NB4 (cell line): ENCODE data around the gene NOTCH1.

Experiments used
- DNase-seq: peaks from one replicate; pipeline ENCODE4 v3.0.0; 2010; ENCODE audit warnings: low read depth
- H3K4me3 ChIP-seq: one replicate; pipeline ENCODE4 v1.5.1; 2011; ENCODE audit warnings: mild to moderate bottlenecking, low read depth, low read length, moderate library complexity
- MYC ChIP-seq: IDR thresholded peaks from 2 replicates; pipeline ENCODE4 v1.6.1; 2011; ENCODE audit warnings: low read depth, low read length
- POLR2A ChIP-seq: IDR thresholded peaks from 2 replicates; pipeline ENCODE4 v1.6.1; 2011; ENCODE audit warnings: mild to moderate bottlenecking; ENCODE audit not compliant: insufficient read length; ENCODE audit errors: extremely low read depth
- TF ChIP-seq, protein P1 (sequence below): IDR thresholded peaks from 2 replicates; pipeline ENCODE4 v1.6.1; 2011; ENCODE audit warnings: low read depth, low read length
- TF ChIP-seq, protein P2 (sequence below): IDR thresholded peaks from one replicate; pipeline ENCODE4 v1.5.1; 2012; ENCODE audit warnings: low read depth, low read length

Gene NOTCH1

DNA sequence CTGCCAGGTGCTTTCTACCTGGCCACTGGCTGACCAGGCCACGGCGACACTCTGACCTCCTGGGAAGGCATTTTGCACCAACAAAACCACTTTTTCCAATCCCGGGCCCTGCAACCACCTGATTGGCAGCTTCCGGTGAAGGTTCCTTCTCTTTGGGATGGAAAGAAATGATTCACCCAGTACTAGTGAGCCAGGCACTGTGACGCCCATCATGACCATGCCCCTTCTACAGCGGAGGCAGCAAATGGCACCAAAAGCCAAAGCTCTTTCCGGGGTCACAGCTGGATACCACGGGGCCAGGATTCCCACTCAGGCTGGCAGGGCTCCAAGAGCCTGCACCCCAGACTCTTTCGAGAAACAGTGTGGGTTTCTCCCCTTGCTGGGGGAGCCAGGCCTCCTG lies 4.7 kb downstream of the NOTCH1 start:
- H3K4me3 ChIP-seq, result no peak overlapping the region
- TF ChIP-seq, protein P1, sequence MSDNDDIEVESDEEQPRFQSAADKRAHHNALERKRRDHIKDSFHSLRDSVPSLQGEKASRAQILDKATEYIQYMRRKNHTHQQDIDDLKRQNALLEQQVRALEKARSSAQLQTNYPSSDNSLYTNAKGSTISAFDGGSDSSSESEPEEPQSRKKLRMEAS, result no peak
- TF ChIP-seq, protein P2, sequence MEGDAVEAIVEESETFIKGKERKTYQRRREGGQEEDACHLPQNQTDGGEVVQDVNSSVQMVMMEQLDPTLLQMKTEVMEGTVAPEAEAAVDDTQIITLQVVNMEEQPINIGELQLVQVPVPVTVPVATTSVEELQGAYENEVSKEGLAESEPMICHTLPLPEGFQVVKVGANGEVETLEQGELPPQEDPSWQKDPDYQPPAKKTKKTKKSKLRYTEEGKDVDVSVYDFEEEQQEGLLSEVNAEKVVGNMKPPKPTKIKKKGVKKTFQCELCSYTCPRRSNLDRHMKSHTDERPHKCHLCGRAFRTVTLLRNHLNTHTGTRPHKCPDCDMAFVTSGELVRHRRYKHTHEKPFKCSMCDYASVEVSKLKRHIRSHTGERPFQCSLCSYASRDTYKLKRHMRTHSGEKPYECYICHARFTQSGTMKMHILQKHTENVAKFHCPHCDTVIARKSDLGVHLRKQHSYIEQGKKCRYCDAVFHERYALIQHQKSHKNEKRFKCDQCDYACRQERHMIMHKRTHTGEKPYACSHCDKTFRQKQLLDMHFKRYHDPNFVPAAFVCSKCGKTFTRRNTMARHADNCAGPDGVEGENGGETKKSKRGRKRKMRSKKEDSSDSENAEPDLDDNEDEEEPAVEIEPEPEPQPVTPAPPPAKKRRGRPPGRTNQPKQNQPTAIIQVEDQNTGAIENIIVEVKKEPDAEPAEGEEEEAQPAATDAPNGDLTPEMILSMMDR, result no peak
- TF ChIP-seq POLR2A (no peak), MYC (no peak)
- DNase-seq, result no peak

DNA sequence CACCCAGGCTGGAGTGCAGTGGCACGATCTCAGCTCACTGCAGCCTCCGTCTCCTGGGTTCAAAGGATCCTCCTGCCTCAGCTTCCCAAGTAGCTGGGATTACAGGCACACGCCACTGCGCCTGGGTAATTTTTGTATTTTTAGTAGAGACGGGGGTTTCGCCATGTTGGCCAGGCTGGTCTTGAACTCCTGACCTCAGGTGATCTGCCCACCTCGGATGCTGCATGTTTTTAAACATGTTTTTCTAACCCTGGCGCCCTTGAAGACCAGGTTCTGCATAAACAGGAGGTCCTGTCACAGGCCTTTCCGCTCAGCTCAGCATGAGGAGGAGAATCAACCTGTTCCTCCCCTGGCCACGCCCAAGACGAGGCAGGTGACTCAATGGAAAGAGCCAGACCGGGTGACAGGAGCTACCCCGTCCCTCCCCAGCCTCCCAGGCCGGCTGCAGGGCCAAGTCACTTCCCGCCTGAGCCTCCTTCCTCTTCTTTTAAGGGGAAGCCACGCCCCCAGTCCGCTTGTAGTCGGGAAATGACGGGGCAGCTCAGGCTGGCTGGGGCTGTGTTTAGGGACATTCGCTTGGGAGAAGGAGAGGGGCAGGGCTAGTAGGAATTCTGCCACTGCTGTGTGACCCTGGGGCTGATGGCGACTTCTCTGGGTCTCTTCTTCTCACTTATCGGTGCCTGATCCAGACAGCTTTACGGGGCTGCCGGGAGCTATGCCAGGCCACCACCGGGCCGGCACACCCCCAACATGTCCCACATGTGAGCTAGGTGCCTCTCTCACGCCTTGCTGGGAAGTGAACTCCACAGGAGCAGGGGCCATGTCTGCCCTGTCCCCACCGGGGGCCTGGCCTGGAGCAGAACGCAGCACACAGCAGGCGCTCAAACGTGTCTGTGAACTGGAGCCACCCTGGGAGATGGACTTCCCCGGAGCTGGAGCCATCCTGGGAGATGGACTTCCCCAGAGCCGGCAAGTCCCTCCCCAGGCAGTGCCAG lies 6.1 kb downstream of the NOTCH1 start:
- no peak overlapping the region for H3K4me3 ChIP-seq
- peak; percentile 75 for DNase-seq
- no peak for TF ChIP-seq POLR2A
- TF ChIP-seq, protein P1, result 0 out of 2 replicates have a peak, but pooled peaks have one; percentile 11

DNA sequence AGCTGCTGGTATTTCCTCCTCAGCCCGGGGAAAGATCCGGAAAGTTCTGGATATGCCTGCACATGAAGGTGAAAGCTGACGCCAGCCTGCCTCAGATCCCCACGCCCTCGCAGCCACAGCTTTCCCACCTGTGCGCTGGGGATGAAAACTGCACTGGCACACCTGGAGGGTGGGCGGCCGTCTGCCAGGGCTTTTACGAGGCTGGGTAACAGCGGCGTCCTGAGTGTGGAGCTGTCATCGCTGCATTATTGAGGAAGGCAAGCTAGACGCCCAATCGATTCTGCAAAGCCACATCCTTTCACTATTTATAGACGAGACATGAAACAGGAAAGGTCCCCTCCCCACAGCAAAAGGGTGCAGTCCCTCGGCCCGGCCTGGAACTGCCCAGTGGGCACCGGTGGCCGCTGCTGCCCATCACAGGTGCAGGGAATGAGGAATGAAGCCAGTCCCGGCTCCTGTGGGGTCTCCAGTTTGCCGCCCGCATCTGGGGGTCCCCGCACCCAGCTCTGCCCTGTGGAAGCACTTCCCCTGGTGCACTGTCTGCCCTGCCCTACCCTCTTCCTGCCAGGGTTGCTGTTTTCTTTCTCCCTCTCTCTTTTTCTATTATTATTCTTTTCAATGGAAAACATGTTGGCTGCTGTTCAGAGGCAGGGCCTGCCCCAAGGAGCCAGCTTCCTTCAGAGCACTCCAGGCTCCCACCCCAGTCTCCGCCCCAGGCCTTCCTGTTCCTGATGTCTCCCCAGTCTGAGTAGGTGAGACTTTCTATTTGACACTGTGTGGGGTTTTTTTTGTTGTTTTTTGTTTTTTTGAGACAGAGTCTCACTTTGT lies 7.0 kb downstream of the NOTCH1 start:
- no peak for DNase-seq
- TF ChIP-seq, protein P1, result no peak
- TF ChIP-seq MYC (no peak), POLR2A (no peak)
- TF ChIP-seq, protein P2, result no peak
- no peak overlapping the region for H3K4me3 ChIP-seq

DNA sequence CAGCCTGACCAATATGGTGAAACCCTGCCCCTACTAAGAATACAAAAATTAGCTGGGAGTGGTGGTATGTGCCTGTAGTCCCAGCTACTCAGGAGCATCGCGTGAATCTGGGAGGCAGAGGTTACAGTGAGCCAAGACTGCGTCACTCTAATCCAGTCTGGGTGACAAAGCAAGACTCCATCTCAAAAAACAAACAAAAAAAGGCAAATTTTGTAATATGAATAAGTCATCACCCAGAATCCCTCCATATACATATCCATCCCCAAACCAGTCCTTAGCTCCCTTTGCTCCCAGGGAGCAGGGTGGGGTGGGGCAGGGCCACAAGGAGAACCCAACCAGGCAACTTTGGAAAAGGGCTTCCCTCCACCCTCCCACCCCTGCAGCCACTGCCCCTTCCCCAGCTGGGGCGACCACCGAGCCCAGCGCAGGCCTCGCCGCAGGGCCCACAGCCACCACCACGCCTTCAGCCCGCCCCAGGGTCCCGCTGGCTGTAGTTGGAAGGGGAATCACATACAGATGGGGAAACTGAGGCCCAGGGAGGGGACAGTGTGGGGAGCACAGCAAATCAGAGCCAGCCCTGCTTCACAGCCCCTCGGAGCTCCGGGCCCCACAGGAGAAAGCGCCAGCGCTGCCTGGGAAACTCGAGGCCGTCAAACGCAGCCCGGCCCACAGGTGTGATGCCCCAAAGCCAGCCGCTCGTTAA lies 7.8 kb downstream of the NOTCH1 start:
- TF ChIP-seq MYC (no peak), POLR2A (no peak)
- TF ChIP-seq, protein P1, result no peak
- TF ChIP-seq, protein P2, result no peak
- DNase-seq, result no peak
- no peak overlapping the region for H3K4me3 ChIP-seq

DNA sequence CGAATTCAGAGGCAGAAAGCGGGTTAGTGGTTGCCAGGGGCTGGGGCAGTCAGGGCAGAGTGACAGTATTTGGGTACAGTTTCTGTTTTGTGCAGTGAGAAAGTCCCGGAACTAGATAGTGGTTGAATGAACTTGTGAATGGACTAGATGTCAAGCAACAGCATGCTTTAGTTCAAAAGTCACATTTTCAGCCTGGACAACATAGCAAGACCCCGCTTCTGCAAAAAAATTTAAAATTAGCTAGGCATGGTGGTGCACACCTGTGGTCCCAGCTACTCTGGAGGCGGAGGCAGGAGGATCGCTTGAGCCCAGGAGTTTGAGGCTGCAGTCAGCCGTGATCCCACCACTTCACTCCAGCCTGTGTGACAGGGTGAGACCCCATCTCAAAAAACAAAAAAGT lies 8.4 kb downstream of the NOTCH1 start:
- no peak for DNase-seq
- H3K4me3 ChIP-seq, result no peak overlapping the region
- TF ChIP-seq MYC, result no peak
- TF ChIP-seq, protein P2, result no peak
- TF ChIP-seq, protein P1, result no peak
- TF ChIP-seq POLR2A, result no peak
